A172 (cell line): ENCODE measurements around the gene KAZN. TPM values are rescaled to one million over a fixed set of nuclear protein-coding genes. Genes with fewer than 3 reads are reported as not detected.

Experiments used
- DNase-seq: peaks from one replicate; pipeline ENCODE4 v3.0.0-alpha.2; 2015; ENCODE audit warnings: low spot score
- total RNA-seq: library from RNA; depleted of rRNA; stranded (reverse); fragments of >200 nt; shearing (Covaris generic); gene quantifications from 2 replicates; pipeline ENCODE4 v1.2.3, GENCODE V29; 2014

KAZN gene
- total RNA-seq, 1 experiment from 2014 or later = 1.7 TPM

DNA sequence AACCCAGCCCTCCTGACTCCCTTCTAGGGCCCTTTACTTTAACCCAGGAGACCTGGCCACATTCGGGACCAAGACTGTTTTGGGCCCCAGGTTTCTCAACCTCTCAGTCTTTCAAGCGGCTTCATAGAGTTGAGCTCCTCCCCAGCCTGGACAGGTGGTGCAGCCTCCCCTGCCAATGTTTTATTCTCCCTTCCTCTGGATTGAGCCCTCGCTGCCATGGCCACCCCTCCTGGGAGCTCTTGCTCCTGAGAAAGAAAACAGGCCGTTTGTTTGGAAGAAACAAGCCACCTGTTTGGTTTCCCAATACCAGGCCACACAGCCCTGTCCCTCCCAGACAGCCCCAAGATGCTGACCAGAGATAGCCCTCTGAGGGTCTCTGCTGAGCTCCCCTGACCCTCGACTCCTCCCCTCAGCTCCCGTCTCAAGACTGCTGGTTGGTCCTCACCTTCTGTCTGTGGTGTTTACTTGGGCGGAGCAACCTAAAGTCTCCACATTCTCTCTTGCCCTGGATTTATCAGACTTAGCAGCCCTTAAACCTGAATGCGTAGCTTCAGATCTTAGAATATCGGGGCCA lies 558.4 kb downstream of the KAZN start:
- DNase-seq = no peak

DNA sequence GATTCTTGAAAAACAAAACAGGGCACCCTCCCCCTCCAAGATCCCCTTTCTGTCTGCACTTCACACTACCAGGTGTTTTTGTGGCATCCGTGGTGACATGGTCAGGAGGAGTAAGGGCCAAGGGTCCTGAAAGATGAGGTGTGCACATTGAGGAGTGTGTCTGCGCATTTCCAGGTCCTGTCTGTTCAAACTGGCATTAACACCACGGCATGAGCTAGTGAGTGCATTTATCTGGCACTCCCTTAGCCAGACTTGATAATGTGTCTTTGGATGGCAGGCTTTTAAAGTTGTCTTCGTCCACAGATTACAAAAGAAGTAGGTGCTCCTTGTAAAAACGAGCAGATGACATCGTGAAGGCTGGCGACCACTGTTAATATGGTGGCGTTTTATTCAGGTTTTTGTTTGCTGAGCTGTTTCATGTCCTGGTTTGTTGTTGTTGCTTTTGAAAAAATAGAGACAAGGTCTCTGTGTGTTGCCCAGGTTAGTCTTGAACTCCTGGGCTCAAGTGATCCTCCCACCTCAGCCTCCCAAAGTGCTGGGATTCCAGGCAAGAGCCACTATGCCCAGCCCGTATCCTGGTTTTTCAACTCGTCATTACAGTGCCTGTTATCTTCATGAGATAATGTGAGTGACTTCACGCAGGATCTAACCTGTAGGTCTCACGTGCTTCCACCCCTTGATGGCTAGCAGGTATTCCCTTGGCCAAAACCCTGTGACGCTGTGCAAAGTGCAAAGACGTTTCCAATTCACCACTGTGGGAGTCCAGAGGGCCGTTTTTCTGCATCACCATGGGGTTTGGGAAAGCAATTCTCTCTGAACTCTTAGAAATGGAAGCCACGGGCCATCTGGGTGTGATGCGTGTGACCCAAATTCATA lies 559.3 kb downstream of the KAZN start:
- no peak for DNase-seq

DNA sequence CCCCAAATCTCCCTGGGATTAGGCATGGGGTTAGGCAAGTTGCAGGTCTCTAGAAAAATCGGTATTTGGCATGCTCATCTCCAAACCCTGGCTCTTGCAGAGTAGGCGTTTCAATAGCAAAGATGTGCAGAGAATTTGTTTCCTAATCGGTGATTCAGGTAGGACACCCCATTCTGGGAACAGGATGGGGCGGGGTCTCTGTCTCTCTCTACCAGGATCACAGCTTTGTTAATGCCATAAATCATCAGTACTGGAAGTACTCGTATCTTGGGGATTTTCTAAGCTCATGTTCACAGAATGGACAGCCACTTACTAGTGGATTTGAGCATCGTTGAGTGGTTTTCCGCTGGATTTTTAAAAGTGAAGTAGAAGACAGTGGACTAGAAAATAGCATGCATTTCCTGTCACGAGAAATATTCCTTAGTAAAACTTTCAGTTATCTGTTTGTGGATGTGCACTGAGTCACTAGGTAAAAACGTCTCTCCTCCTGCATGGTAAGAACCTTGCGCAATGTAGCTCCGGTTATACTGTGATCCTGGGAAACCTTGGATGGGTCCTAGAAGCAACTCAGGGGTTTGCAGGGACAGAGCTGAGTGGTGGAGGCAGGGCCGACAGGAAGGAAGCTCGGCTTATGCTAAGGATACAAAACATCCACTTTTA lies 560.2 kb downstream of the KAZN start:
- DNase-seq = peak; percentile 63

DNA sequence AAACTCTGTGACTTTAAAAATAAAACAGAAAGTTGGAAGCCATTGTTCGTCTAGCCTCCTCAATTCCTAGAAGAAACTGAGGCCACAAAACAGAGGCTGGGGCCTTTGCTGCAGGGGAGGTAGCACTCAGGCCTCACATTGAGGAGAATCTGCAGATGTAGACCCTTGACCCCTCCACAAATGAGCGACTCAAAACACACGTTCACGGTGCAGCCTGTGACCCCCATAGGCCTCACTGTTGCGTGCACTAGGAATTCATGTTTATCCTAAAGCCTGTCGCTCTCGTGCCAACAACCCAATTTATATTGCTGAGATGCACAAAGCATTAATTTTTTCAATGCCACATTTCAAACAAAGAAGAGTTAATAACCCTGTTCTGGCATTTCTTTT lies 560.7 kb downstream of the KAZN start:
- DNase-seq = no peak

DNA sequence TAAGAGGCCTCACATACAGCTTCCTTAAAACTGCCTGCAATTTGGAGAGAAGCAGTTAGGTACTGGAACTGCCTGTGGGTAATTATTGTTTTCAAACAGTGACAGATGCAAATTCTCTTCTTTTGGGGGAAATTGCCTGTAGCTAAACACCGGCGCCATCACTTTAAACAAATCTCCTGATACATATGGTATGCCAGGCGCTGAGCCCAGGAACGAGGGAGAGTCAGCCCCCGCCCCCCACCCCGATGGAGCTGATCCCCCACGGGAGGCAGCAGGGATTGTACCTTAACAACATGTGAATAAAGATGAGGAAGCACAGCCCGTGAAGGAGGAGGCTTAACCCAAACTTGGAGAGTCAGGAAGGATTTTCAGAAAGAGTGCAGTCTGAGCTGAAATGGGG lies 562.1 kb downstream of the KAZN start:
- no peak for DNase-seq

DNA sequence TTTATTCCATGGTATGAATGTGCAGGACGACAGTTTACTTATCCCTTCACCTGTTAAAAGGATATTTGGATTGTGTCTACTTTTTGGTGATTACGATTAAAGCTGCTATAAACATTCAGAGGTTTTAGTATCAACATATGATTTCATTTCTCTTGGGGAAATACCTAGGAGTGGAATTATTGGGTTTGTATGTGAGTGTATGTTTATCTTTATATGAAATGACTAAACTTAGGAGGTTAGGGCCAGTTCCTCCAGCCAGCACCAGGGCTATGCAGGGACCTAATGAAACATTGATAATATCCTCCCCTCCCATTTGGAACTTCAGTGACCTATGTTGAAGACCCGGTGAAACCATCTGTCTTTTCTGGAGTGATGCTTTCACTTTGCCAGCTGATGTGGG lies 568.9 kb downstream of the KAZN start:
- DNase-seq = no peak
